Myocyte (in vitro differentiated cells): Measurements from ENCODE around the gene PPM1L. TPM values are rescaled to one million over a fixed set of nuclear protein-coding genes. Genes with fewer than 3 reads are reported as not detected.

Experiments
- DNase-seq: peaks from one replicate; pipeline ENCODE4 v3.0.0-alpha.2; 2012; ENCODE audit warnings: low read depth
- total RNA-seq: library from RNA; depleted of rRNA; stranded (reverse); fragments of >200 nt; gene quantifications from 2 replicates; pipeline ENCODE4 v1.2.3, GENCODE V29; 2014

Gene PPM1L
- total RNA-seq, 1 donor from 2014 or later, result 4.0 TPM

- peak; percentile 19 for DNase-seq
Observed at GRCh38 chr3:160808838-160809237, 52.8 kb downstream of the PPM1L start.

DNA sequence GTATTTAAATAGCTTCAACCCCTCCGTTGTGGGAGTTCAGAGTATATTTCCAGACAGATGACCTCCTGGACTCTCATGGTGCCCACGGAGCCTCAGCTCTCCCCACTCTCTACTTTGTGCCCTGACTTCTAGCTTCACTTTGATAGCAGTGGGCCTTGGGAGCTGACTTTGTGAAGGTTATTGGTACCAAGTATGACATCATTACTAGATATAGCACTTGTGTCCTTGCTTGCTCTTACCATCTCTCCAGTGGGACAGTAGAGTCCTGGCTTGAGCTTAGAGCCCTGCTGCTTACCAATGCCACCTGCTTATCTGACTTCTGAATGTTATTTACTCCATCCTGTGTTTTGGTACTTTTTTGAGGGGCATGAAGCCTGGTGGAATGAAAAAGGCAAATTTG, 53.4 kb downstream of the PPM1L start:
- peak; percentile 34 for DNase-seq

- DNase-seq, result peak; percentile 90
Observed at GRCh38 chr3:160810362-160811236, 54.6 kb downstream of the PPM1L start.

GRCh38 chr3:160811237-160811548, 55.2 kb downstream of the PPM1L start:
- DNase-seq, result no peak

DNA sequence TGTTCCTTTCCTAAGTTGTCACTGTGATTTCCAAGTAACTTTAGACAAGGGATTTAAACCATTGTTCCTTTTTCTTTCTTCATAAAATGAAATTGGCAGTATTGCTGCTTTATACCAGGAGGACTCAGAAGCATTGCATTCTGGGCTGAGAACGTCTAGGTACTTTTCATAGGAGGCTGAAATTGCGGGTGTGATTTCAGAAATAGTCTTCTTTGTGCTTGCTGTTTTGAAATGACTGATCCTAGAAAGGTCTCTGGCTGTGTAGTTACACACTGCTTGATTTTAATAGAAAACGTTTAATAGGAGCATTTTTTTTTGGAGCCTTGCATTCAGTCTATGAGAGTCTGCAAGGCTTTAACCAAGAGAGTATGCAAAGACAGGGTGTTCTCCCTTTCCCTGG, 56.3 kb downstream of the PPM1L start:
- no peak for DNase-seq

GRCh38 chr3:160815280-160815679, 59.2 kb downstream of the PPM1L start:
- no peak for DNase-seq

GRCh38 chr3:160820022-160820421, 64.0 kb downstream of the PPM1L start:
- no peak for DNase-seq

- DNase-seq, result no peak
Observed at GRCh38 chr3:160820430-160820829, 64.4 kb downstream of the PPM1L start.

- no peak for DNase-seq
Observed at GRCh38 chr3:160822936-160823335, 66.9 kb downstream of the PPM1L start.

DNA sequence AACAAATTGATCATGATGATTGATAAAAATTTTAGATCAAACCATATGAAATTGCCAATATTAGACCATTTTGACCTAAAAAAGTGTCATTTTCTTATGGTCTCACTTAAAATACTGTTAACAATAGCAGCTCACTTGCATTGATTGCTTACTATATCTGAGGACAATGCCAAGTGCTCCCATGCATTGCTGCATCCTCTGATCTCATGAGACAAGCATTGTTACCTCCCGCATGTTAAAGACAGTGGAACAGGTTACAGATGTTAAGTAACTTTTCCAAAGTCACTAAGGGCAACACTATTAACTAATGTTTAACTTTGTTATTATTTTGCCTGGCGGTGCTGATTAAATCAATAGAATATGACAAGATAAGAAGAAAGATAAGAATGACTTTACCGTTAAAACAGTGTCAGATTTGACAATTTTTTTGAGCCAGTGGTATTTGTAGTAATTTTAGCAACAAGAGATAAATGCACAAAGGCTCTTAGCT, 69.3 kb downstream of the PPM1L start:
- no peak for DNase-seq

DNA sequence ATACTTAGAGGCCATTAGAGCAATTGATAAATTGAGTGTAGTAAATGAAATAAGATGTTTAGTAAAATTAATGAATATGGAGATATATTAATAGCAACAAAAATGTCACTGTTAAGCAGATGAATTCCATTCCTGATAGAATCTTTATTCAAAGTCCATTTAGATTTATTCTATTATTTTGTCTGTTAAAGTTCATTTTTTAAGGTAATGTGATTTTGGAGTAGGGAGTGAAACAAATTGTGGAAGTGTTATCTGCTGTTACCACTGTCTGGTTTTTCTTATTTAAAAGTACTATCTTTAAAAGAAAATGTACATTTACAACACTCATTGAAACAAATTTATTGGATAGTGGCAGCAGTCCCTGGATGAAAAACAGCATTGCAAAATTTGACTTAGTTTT, 70.4 kb downstream of the PPM1L start:
- no peak for DNase-seq

- no peak for DNase-seq
Observed at GRCh38 chr3:160826991-160827390, 71.0 kb downstream of the PPM1L start.

GRCh38 chr3:160827516-160827915, 71.5 kb downstream of the PPM1L start:
- no peak for DNase-seq

DNA sequence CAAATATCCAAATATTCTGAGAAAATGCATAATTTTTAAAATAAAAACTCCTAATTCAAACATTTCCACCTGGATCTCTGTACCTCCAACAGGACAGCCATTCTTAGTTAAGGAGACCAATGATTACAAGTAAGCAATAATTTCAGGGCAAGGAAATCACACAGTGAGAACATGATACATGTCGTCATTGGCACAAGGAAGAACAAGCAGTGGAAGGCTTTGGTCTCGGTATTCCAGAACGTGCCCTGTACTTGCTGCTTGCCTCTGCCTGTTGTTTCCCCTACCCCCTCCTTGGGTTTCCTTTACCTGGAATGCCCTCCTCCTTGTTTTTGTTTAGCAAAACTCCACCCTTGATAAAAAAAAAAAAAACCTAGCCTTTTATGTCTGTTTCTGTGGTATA, 72.8 kb downstream of the PPM1L start:
- no peak for DNase-seq

DNA sequence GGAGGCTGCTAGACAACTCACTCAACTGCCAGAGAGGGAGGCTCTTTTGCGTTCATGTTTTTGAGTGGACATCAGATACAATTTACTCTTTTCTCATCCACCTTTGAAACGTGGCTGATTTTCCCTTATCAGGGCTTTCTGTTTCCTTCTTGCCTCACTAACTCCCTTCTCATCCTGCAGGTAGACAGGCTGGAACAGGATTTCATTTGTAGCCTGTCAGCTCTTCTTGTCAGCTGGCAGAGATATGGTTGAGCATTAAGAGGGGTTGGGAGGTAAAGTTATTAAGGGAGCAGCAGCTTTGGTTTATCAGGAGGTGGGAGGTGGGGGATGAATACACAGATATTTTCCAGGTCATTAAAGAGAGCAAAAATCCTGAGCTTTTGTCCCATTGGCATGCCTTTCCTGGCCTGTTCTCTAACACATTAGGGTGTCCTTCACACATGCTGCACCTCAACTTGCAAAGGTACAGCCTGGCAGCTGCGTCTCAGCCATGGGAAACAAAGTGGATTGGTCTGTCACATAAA, 73.5 kb downstream of the PPM1L start:
- no peak for DNase-seq

- peak; percentile 10 for DNase-seq
Observed at GRCh38 chr3:160830796-160831195, 74.8 kb downstream of the PPM1L start.

- DNase-seq, result no peak
Observed at GRCh38 chr3:160831401-160831800, 75.4 kb downstream of the PPM1L start.

GRCh38 chr3:160837394-160837980, 81.5 kb downstream of the PPM1L start:
- DNase-seq, result no peak

DNA sequence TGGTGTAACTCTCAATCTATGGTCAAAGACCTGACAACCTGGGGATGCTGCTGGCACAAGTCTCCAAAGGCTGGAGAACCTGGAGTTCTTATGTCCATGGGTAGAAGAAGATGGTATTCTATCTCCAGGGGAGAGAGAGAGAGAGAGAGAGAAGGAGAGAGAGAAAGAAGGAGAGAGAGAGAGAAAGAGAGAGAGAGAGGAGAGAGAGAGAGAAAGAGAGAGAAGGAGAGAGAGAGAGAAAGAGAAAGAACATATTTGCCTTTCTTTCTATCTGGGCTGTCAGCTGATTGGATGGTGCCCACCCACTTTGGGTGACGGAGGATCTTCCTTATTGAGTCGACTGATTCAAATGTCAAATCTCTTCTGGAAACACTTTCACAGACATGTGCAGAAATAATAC, 84.6 kb downstream of the PPM1L start:
- DNase-seq, result no peak

DNA sequence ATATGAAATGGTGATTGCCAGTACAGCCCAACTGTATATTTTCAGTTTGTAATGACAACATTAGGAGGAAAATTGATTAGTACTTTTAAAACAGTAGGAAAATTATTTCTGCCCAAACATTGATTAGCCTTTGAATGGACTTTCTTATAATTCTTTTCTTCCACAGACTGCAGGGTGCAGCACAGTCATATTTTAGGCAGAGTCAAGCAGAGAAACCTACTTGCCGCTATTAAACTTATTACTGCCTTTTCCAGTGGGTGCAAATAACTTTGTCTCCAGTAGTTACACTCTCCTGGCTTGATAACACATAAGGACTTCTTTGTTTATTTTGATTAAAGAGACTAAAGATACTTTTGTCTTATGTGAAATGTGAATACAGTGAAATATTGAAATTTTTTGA, 85.4 kb downstream of the PPM1L start:
- DNase-seq, result no peak

GRCh38 chr3:160842021-160843005, 86.3 kb downstream of the PPM1L start:
- DNase-seq, result peak; percentile 18
